GM18502 (cell line): ENCODE measurements around the gene SNCB.

Source experiments
- ATAC-seq: cut with Tn5 transposase; IDR thresholded peaks from one replicate; pipeline ENCODE4 v1.9.1; 2021; ENCODE audit warnings: mild to moderate bottlenecking; ENCODE audit not compliant: unreplicated experiment, poor library complexity

The SNCB gene

GRCh38 chr5:176629853-176630680, at the start of gene SNCB, which contains the start of gene EIF4E1B:
Gene SNCB (minus strand): TSS chr5:176630534. CDS start chr5:176629654, 880 bp downstream.
Gene EIF4E1B (plus strand): TSS chr5:176630675. CDS start chr5:176642788, 12,113 bp downstream.
- ATAC-seq = peak; percentile 75

GRCh38 chr5:176679365-176680225, 49.3 kb upstream of the SNCB start:
- no peak for ATAC-seq

- ATAC-seq = no peak
Measured at GRCh38 chr5:176678584-176678983, 48.2 kb upstream of the SNCB start.

GRCh38 chr5:176677209-176677939, 47.0 kb upstream of the SNCB start:
- no peak for ATAC-seq

- peak; percentile 67 for ATAC-seq
Measured at GRCh38 chr5:176676361-176676824, 46.1 kb upstream of the SNCB start.

- no peak for ATAC-seq
Measured at GRCh38 chr5:176675676-176676360, 45.5 kb upstream of the SNCB start.

- no peak for ATAC-seq
Measured at GRCh38 chr5:176674799-176675198, 44.5 kb upstream of the SNCB start.

- no peak for ATAC-seq
Measured at GRCh38 chr5:176673651-176674583, 43.6 kb upstream of the SNCB start.

GRCh38 chr5:176671890-176672747, 41.8 kb upstream of the SNCB start:
- no peak for ATAC-seq

- no peak for ATAC-seq
Measured at GRCh38 chr5:176671399-176671798, 41.1 kb upstream of the SNCB start.

GRCh38 chr5:176670449-176670848, 40.1 kb upstream of the SNCB start:
- no peak for ATAC-seq

- no peak for ATAC-seq
Measured at GRCh38 chr5:176667637-176668036, 37.3 kb upstream of the SNCB start.

- ATAC-seq = no peak
Measured at GRCh38 chr5:176665517-176665916, 35.2 kb upstream of the SNCB start.

GRCh38 chr5:176664886-176665285, 34.6 kb upstream of the SNCB start:
- ATAC-seq = no peak

GRCh38 chr5:176664479-176664878, 34.1 kb upstream of the SNCB start:
- no peak for ATAC-seq

- no peak for ATAC-seq
Measured at GRCh38 chr5:176663566-176663965, 33.2 kb upstream of the SNCB start.

GRCh38 chr5:176662371-176663333, 32.3 kb upstream of the SNCB start:
- no peak for ATAC-seq
